ENCODE measurements around the gene LRRC7.

LRRC7 gene

GRCh38 chr1:69993810-69994209 is 426.1 kb downstream of the LRRC7 start:
- TF ChIP-seq CTCF (IDR thresholded peaks at IDR 0.05; ENCODE audit: low read depth, low read length, missing control alignments) = no peak
- no peak overlapping the region for H3K4me3 ChIP-seq (ENCODE audit: low read depth, low read length)
- no peak for DNase-seq (ENCODE audit: low read depth)
- in situ Hi-C loops (cut with HindIII; ENCODE audit: low sequenced_read_pairs) = no loop called here

GRCh38 chr1:69994241-69994640 is 426.5 kb downstream of the LRRC7 start:
- TF ChIP-seq CTCF (IDR thresholded peaks at IDR 0.05; ENCODE audit: low read depth, low read length, missing control alignments) = no peak
- H3K4me3 ChIP-seq (ENCODE audit: low read depth, low read length) = no peak overlapping the region
- in situ Hi-C loops (cut with HindIII; ENCODE audit: low sequenced_read_pairs) = no loop called here
- no peak for DNase-seq (ENCODE audit: low read depth)

GRCh38 chr1:69998847-69999246 is 431.1 kb downstream of the LRRC7 start:
- in situ Hi-C loops (cut with HindIII; ENCODE audit: low sequenced_read_pairs) = loop anchor here (5.0 kb wide), 1 partner anchor 48 kb away; no protein-coding TSS in a partner anchor
- H3K4me3 ChIP-seq (ENCODE audit: low read depth, low read length) = no peak overlapping the region
- no peak for TF ChIP-seq CTCF (IDR thresholded peaks at IDR 0.05; ENCODE audit: low read depth, low read length, missing control alignments)
- DNase-seq (ENCODE audit: low read depth) = no peak

- no peak overlapping the region for H3K4me3 ChIP-seq (ENCODE audit: low read depth, low read length)
- no peak for DNase-seq (ENCODE audit: low read depth)
- no peak for TF ChIP-seq CTCF (IDR thresholded peaks at IDR 0.05; ENCODE audit: low read depth, low read length, missing control alignments)
- in situ Hi-C loops (cut with HindIII; ENCODE audit: low sequenced_read_pairs) = no loop called here
These were observed 435.6 kb downstream of the LRRC7 start for GRCh38 chr1:70003211-70003908.

GRCh38 chr1:70005386-70006034 is 437.8 kb downstream of the LRRC7 start:
- in situ Hi-C loops (cut with HindIII; ENCODE audit: low sequenced_read_pairs) = no loop called here
- H3K4me3 ChIP-seq (ENCODE audit: low read depth, low read length) = no peak overlapping the region
- TF ChIP-seq CTCF (IDR thresholded peaks at IDR 0.05; ENCODE audit: low read depth, low read length, missing control alignments) = no peak
- no peak for DNase-seq (ENCODE audit: low read depth)

- in situ Hi-C loops (cut with HindIII; ENCODE audit: low sequenced_read_pairs) = no loop called here
- TF ChIP-seq CTCF (IDR thresholded peaks at IDR 0.05; ENCODE audit: low read depth, low read length, missing control alignments) = no peak
- DNase-seq (ENCODE audit: low read depth) = no peak
- no peak overlapping the region for H3K4me3 ChIP-seq (ENCODE audit: low read depth, low read length)
These were observed 440.9 kb downstream of the LRRC7 start for GRCh38 chr1:70008660-70009059.

Measured in astrocyte of the cerebellum (primary cell).